Activated CD4-positive, alpha-beta memory T cell treated with anti-CD3 and anti-CD28 coated beads for 36 hours (primary cell): Measurements from ENCODE around the gene CNTRL. TPM values are rescaled to one million over a fixed set of nuclear protein-coding genes. Genes with fewer than 3 reads are reported as not detected.
"Not testable (repeated sequence)": the region's sequence is repeated elsewhere in the genome, so short reads cannot be mapped to it uniquely, and the experiment has no call there.

ENCODE experiments used
- CTCF ChIA-PET: fragments of 350-600 bp; sonication (Branson Sonifier 250); formaldehyde crosslinking; loops from one replicate; lab custom pipeline; 2021; ENCODE audit warnings: antibody characterized with exemption, inconsistent platforms; lab: Charles Lee
- POLR2A ChIA-PET: fragments of 350-600 bp; sonication (Branson Sonifier 250); formaldehyde crosslinking; loops from one replicate; lab custom pipeline; 2021; ENCODE audit warnings: antibody characterized with exemption; lab: Charles Lee
- DNase-seq: peaks from one replicate; pipeline ENCODE4 v3.0.0-alpha.2; 2020
- H3K27ac Mint-ChIP-seq: one replicate; pipeline ENCODE4 v1.8.0; 2021; ENCODE audit warnings: mixed read lengths
- H3K27me3 Mint-ChIP-seq: one replicate; pipeline ENCODE4 v1.8.0; 2021; ENCODE audit warnings: mixed read lengths
- H3K36me3 Mint-ChIP-seq: one replicate; pipeline ENCODE4 v1.8.0; 2021; ENCODE audit warnings: mixed read lengths
- H3K4me1 Mint-ChIP-seq: one replicate; pipeline ENCODE4 v1.8.0; 2021; ENCODE audit warnings: low read depth, mixed read lengths
- H3K4me3 Mint-ChIP-seq: one replicate; pipeline ENCODE4 v1.8.0; 2021; ENCODE audit warnings: mild to moderate bottlenecking, mixed read lengths
- H3K9me3 Mint-ChIP-seq: one replicate; pipeline ENCODE4 v1.8.0; 2021; ENCODE audit warnings: mixed read lengths
- intact Hi-C: fragments of 100-400 bp; cut with micrococcal nuclease; formaldehyde crosslinking; loops from one replicate; pipeline ENCODE4 v1.15.1; 2023
- total RNA-seq, 2 experiments: library from RNA; stranded (reverse); gene quantifications; one replicate each; pipeline ENCODE4 v1.2.3, GENCODE V29; 2021

Gene CNTRL
- 10 to 100 TPM; 60.0 to 65.1 TPM for total RNA-seq

- Mint-ChIP-seq H3K36me3 (no peaks in the 10 kb centered on the region), H3K9me3 (peaks cover 6% of the 10 kb centered on the region), H3K27me3 (no peaks in the 10 kb centered on the region), H3K4me3 (peak within 1 kb of the TSS; percentile 100), H3K4me1 (peaks cover 46% of the 10 kb centered on the region), H3K27ac (peak within 1 kb of the TSS; percentile 85)
- intact Hi-C loops, result loop anchor here (1.0 to 5.0 kb wide), 6 partner anchors 47 to 293 kb away; partner anchors contain the start of genes PSMD5, RAB14 and TRAF1
- CTCF ChIA-PET, result interaction anchor here (0.9 to 2.0 kb wide), 3 partner anchors 10 to 93 kb away, joined by 3 to 8 read pairs (median 5); no protein-coding TSS in a partner anchor
- POLR2A ChIA-PET, result interaction anchor here (0.7 to 1.1 kb wide), 3 partner anchors 46 to 158 kb away, joined by 3 to 5 read pairs (median 3); no protein-coding TSS in a partner anchor
- peak; percentile 97 for DNase-seq
These were observed at the start of gene CNTRL for GRCh38 chr9:121074370-121075250. CNTRL (plus strand) TSS chr9:121074955; CDS start chr9:121088327, 13,372 bp downstream.

DNA sequence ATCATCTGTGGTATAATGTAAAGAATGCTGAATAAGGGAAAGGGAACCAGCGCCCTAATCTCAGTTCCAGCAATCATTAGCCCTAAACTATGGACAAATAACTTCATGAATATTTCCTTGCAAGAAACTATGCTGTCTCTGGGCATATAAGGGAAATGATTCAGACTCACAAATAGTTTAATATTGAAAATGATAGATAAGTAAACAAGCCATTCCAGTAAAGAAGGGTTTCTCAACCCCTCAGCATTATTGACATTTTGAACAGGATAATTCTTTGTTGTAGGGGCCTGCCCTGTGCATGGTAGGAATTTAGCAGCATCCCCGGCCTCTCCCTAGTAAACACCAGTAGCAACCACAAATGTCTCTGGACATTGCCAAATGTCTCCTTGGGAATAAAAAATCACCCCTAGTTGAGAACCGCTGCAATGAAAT is 48.5 kb upstream of the CNTRL start:
- no peak for DNase-seq
- intact Hi-C loops, result no loop called here
- ChIA-PET POLR2A (no interaction called here), CTCF (no interaction called here)
- Mint-ChIP-seq H3K27me3 (no peaks in the 10 kb centered on the region), H3K9me3 (no peaks in the 10 kb centered on the region), H3K4me1 (no peaks in the 10 kb centered on the region), H3K27ac (no peak overlapping the region), H3K36me3 (no peaks in the 10 kb centered on the region), H3K4me3 (no peak overlapping the region)

- H3K27ac Mint-ChIP-seq, result no peak overlapping the region
- no peak for DNase-seq
- H3K4me1 Mint-ChIP-seq, result no peaks in the 10 kb centered on the region
- H3K27me3 Mint-ChIP-seq, result no peaks in the 10 kb centered on the region
- ChIA-PET POLR2A (no interaction called here), CTCF (no interaction called here)
- no peak overlapping the region for H3K4me3 Mint-ChIP-seq
- H3K36me3 Mint-ChIP-seq, result no peaks in the 10 kb centered on the region
- intact Hi-C loops, result no loop called here
- no peaks in the 10 kb centered on the region for H3K9me3 Mint-ChIP-seq
These were observed 48.0 kb upstream of the CNTRL start for GRCh38 chr9:121026768-121027167.

- H3K4me1 Mint-ChIP-seq, result not testable (repeated sequence)
These were observed 46.5 kb upstream of the CNTRL start for GRCh38 chr9:121028285-121028684.

DNA sequence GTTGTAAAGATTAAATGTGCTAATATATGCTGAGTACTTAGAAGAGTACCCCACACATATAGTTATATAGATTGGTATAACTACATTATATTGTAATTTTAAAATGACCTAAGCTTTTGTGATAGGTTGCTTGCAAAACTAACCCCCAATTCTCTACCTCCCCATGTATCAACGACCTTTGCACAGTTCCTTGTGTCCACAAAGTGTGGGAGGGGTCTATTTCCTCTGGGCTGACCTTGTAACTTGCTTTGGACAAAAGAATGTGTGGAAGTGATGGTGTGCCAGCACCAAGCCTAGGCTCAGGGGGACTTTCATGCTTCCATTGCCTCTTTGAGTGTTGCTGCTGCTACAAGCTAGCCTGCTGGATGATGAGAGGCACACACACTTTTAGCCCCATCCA is 45.3 kb upstream of the CNTRL start:
- ChIA-PET CTCF (interaction anchor here (1.4 kb wide), 1 partner anchor 274 kb away, joined by 4 read pairs; no protein-coding TSS in a partner anchor), POLR2A (no interaction called here)
- Mint-ChIP-seq H3K4me1 (no peaks in the 10 kb centered on the region), H3K27ac (no peak overlapping the region), H3K4me3 (no peak overlapping the region), H3K36me3 (no peaks in the 10 kb centered on the region), H3K27me3 (no peaks in the 10 kb centered on the region), H3K9me3 (no peaks in the 10 kb centered on the region)
- DNase-seq, result no peak
- intact Hi-C loops, result no loop called here

More at GRCh38 chr9:121028285-121028684, 46.5 kb upstream of the CNTRL start:
- H3K9me3 Mint-ChIP-seq, H3K27ac Mint-ChIP-seq, H3K27me3 Mint-ChIP-seq, intact Hi-C loops, DNase-seq, H3K4me3 Mint-ChIP-seq, H3K36me3 Mint-ChIP-seq, POLR2A ChIA-PET: not testable (repeated sequence)
- CTCF ChIA-PET, result interaction anchor here (0.5 to 1.4 kb wide), 2 partner anchors 272 to 497 kb away, joined by 3 to 4 read pairs; no protein-coding TSS in a partner anchor

DNA sequence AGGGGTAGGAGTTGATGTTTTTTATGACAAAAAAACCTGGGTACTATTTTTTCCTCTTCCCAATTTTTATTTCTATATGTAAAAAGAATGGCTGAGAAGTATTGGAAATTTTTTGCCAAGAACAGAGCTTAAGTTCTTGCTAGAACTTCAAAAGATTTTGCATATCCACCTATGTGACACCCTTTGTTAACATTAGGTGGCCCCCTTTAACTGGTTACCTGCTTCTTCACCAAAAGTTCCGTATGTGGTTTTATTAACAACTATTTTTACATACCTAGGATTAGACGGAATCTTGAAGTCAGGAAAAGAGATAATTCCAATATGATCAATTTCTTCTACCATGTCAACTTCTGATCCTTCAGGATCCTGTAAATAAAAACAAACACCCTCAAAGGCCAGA is 40.2 kb upstream of the CNTRL start:
- H3K9me3 Mint-ChIP-seq, result no peaks in the 10 kb centered on the region
- ChIA-PET POLR2A (no interaction called here), CTCF (no interaction called here)
- no peaks in the 10 kb centered on the region for H3K4me1 Mint-ChIP-seq
- DNase-seq, result no peak
- H3K27ac Mint-ChIP-seq, result no peak overlapping the region
- H3K4me3 Mint-ChIP-seq, result no peak overlapping the region
- H3K27me3 Mint-ChIP-seq, result no peaks in the 10 kb centered on the region
- H3K36me3 Mint-ChIP-seq, result no peaks in the 10 kb centered on the region
- intact Hi-C loops, result no loop called here

- intact Hi-C loops, H3K27me3 Mint-ChIP-seq, POLR2A ChIA-PET, DNase-seq, H3K4me3 Mint-ChIP-seq, H3K27ac Mint-ChIP-seq, H3K36me3 Mint-ChIP-seq, H3K9me3 Mint-ChIP-seq, H3K4me1 Mint-ChIP-seq: not testable (repeated sequence)
- CTCF ChIA-PET, result interaction anchor here (1.8 kb wide), 1 partner anchor 25 kb away, joined by 9 read pairs; no protein-coding TSS in a partner anchor
These were observed 39.0 kb upstream of the CNTRL start for GRCh38 chr9:121035717-121036116.

GRCh38 chr9:121038362-121038761 is 36.4 kb upstream of the CNTRL start:
- POLR2A ChIA-PET, result no interaction called here
- Mint-ChIP-seq H3K9me3 (no peaks in the 10 kb centered on the region), H3K36me3 (no peaks in the 10 kb centered on the region), H3K4me3 (no peak overlapping the region), H3K27ac (no peak overlapping the region), H3K27me3 (no peaks in the 10 kb centered on the region), H3K4me1 (no peaks in the 10 kb centered on the region)
- CTCF ChIA-PET, result interaction anchor here (1.0 to 1.7 kb wide), 3 partner anchors 16 to 142 kb away, joined by 3 to 7 read pairs (median 4); no protein-coding TSS in a partner anchor
- intact Hi-C loops, result no loop called here
- DNase-seq, result no peak

DNA sequence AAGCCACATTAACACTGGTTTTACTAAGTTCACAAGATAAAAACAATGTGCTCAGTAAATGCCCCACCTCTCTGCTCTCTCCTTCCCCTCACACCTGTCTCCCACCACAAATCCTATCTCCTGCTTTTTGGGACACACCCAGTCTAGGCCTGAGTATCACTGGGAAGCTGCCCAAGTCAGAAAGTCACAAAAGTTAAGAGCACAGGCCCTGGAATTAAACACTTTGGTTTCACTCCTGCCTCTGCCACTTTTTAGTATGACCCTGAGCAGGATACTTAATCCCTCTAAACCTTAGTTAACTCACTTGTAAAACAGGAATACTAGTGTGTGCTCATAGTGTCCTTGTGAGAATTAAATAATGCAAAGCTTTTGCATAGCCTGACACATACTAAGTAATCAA is 36.0 kb upstream of the CNTRL start:
- ChIA-PET POLR2A (no interaction called here), CTCF (interaction anchor here (1.0 to 1.7 kb wide), 3 partner anchors 16 to 142 kb away, joined by 3 to 7 read pairs (median 4); no protein-coding TSS in a partner anchor)
- Mint-ChIP-seq H3K36me3 (no peaks in the 10 kb centered on the region), H3K4me3 (no peak overlapping the region), H3K27ac (no peak overlapping the region), H3K4me1 (no peaks in the 10 kb centered on the region), H3K9me3 (no peaks in the 10 kb centered on the region), H3K27me3 (no peaks in the 10 kb centered on the region)
- intact Hi-C loops, result no loop called here
- no peak for DNase-seq

GRCh38 chr9:121048175-121048574 is 26.6 kb upstream of the CNTRL start:
- Mint-ChIP-seq H3K9me3 (no peaks in the 10 kb centered on the region), H3K36me3 (no peaks in the 10 kb centered on the region), H3K27ac (no peak overlapping the region), H3K27me3 (no peaks in the 10 kb centered on the region), H3K4me1 (no peaks in the 10 kb centered on the region), H3K4me3 (no peak overlapping the region)
- ChIA-PET POLR2A (no interaction called here), CTCF (interaction anchor here (1.1 to 2.5 kb wide), 3 partner anchors 12 to 230 kb away, joined by 3 to 7 read pairs (median 4); no protein-coding TSS in a partner anchor)
- intact Hi-C loops, result no loop called here
- no peak for DNase-seq

- Mint-ChIP-seq H3K36me3 (no peaks in the 10 kb centered on the region), H3K4me1 (no peaks in the 10 kb centered on the region), H3K9me3 (no peaks in the 10 kb centered on the region), H3K4me3 (no peak overlapping the region), H3K27ac (no peak overlapping the region), H3K27me3 (no peaks in the 10 kb centered on the region)
- POLR2A ChIA-PET, result no interaction called here
- intact Hi-C loops, result no loop called here
- no peak for DNase-seq
- CTCF ChIA-PET, result interaction anchor here (1.1 to 2.5 kb wide), 3 partner anchors 12 to 230 kb away, joined by 3 to 7 read pairs (median 4); no protein-coding TSS in a partner anchor
These were observed 26.1 kb upstream of the CNTRL start for GRCh38 chr9:121048618-121049017.
